GM12878 (cell line): Measurements from ENCODE around the gene LRRC56. TPM values are rescaled to one million over a fixed set of nuclear protein-coding genes. Genes with fewer than 3 reads are reported as not detected.

Experiments used
- ATAC-seq: fragments of 200-7000 bp; cut with Tn5 transposase; 3 replicates; pipeline ENCODE4 v1.9.1; 2020; ENCODE audit warnings: mild to moderate bottlenecking, moderate library complexity
- BruUV-seq: library from RNA; stranded (reverse); fragments of 400-500 nt; replicated peaks from 2 replicates; lab custom pipeline; 2021; lab: Mats Ljungman, UMichigan
- CTCF ChIA-PET: fragments of 300-600 bp; sonication (Branson Sonifier 250); formaldehyde crosslinking; extraction: SDS; loops from one replicate; lab custom pipeline; 2021; ENCODE audit warnings: inconsistent platforms; lab: Yijun Ruan, JAX
- POLR2A ChIA-PET: fragments of 350-600 bp; formaldehyde crosslinking; extraction: SDS; loops from one replicate; lab custom pipeline; 2021; ENCODE audit warnings: inconsistent platforms; lab: Charles Lee
- RAD21 ChIA-PET: fragments of 300-600 bp; sonication (Branson Sonifier 250); formaldehyde crosslinking; loops from one replicate; lab custom pipeline; 2023; ENCODE audit warnings: antibody characterized with exemption; ENCODE audit not compliant: unreplicated experiment; lab: Charles Lee
- SMC1A ChIA-PET: fragments of 300-600 bp; sonication (Branson Sonifier 250); formaldehyde crosslinking; loops from one replicate; lab custom pipeline; 2023; ENCODE audit not compliant: unreplicated experiment, uncharacterized antibody; lab: Charles Lee
- DNase-seq: peaks from one replicate; pipeline ENCODE4 v3.0.0-alpha.2; 2011; ENCODE audit warnings: low read depth, low spot score
- FAIRE-seq: peaks from 3 replicates; lab custom pipeline; 2011; peaks lifted over from hg19 to GRCh38; lab: Jason Lieb, UNC
- H2AFZ ChIP-seq: 2 replicates; pipeline ENCODE4 v1.6.0; 2011; ENCODE audit warnings: low read depth, low read length, control low read depth; ENCODE audit not compliant: control insufficient read depth
- H3K27ac ChIP-seq: 2 replicates; pipeline ENCODE4 v1.5.1; 2011; ENCODE audit warnings: control low read depth; ENCODE audit not compliant: control insufficient read depth, insufficient read depth
- H3K27me3 ChIP-seq, 2 experiments: replicated peaks in 1 of 2; 2 replicates each; pipeline versions ENCODE4 v1.6.0 to v1.6.1; 2011; ENCODE audit warnings: low read length in 1 of 2; ENCODE audit not compliant: control insufficient read depth in 2 of 2, insufficient read depth in 2 of 2
- H3K36me3 ChIP-seq, 2 experiments: 2 replicates each; pipeline ENCODE4 v1.5.1; 2011; ENCODE audit warnings: low read length in 1 of 2; ENCODE audit not compliant: control insufficient read depth in 2 of 2, insufficient read depth in 2 of 2
- H3K4me1 ChIP-seq: 2 replicates; pipeline ENCODE4 v1.6.1; 2011; ENCODE audit warnings: mild to moderate bottlenecking, low read length, moderate library complexity, mixed read lengths; ENCODE audit not compliant: control insufficient read depth, insufficient read depth
- H3K4me2 ChIP-seq: 2 replicates; pipeline ENCODE4 v1.6.0; 2011; ENCODE audit warnings: control low read depth; ENCODE audit not compliant: control insufficient read depth, insufficient read depth
- H3K4me3 ChIP-seq: fragments of 200-600 bp; sonication (generic); 2 replicates; pipeline ENCODE4 v1.5.1; 2016
- H3K79me2 ChIP-seq: 2 replicates; pipeline ENCODE4 v1.6.0; 2011; ENCODE audit warnings: low read length; ENCODE audit not compliant: control insufficient read depth, insufficient read depth
- H3K9ac ChIP-seq: 2 replicates; pipeline ENCODE4 v1.8.0; 2011; ENCODE audit warnings: low read length, control low read depth, mixed read lengths; ENCODE audit not compliant: control insufficient read depth, insufficient read depth
- H3K9me3 ChIP-seq: replicated peaks from 3 replicates; pipeline ENCODE4 v1.5.1; 2011; ENCODE audit warnings: mild to moderate bottlenecking, low read length; ENCODE audit not compliant: control insufficient read depth, insufficient read depth
- H4K20me1 ChIP-seq: 2 replicates; pipeline ENCODE4 v1.6.0; 2011; ENCODE audit not compliant: control insufficient read depth, insufficient read depth
- BCL3 ChIP-seq: IDR thresholded peaks from 2 replicates; pipeline ENCODE4 v1.6.1; 2011; ENCODE audit warnings: borderline replicate concordance, low read depth, mild to moderate bottlenecking, moderate library complexity, low read length; ENCODE audit not compliant: insufficient read depth, poor library complexity, severe bottlenecking
- CBFB ChIP-seq: IDR thresholded peaks from 2 replicates; pipeline ENCODE4 v1.6.1; 2016; ENCODE audit warnings: antibody characterized with exemption, low read depth
- CREM ChIP-seq: IDR thresholded peaks from 2 replicates; pipeline ENCODE4 v1.6.1; 2014; ENCODE audit warnings: antibody characterized with exemption, low read depth
- EGR1 ChIP-seq, 2 experiments: IDR thresholded peaks; 1 replicate in 1 of 2; 2 replicates in 1 of 2; pipeline ENCODE4 v1.6.1; 2011 to 2012; ENCODE audit warnings: low read depth in 2 of 2, low read length in 2 of 2, borderline replicate concordance in 1 of 2, mild to moderate bottlenecking in 1 of 2, moderate library complexity in 1 of 2
- ETV6 ChIP-seq, 2 experiments: fragments of 450-650 bp in 1 of 2; IDR thresholded peaks in 1 of 2; conservative IDR thresholded peaks in 1 of 2; 2 replicates each; pipeline ENCODE4 v1.6.1; 2014; ENCODE audit warnings: antibody characterized with exemption in 1 of 2, borderline replicate concordance in 1 of 2, low read depth in 1 of 2, mild to moderate bottlenecking in 1 of 2, moderate library complexity in 1 of 2
- GABPA ChIP-seq: IDR thresholded peaks from 2 replicates; pipeline ENCODE4 v1.6.1; 2014; ENCODE audit warnings: antibody characterized with exemption, low read depth, mild to moderate bottlenecking, inconsistent platforms
- HCFC1 ChIP-seq: fragments of 150-350 bp; IDR thresholded peaks from 2 replicates; pipeline ENCODE4 v1.6.1; 2014; ENCODE audit warnings: low read length
- JUNB ChIP-seq: IDR thresholded peaks from 2 replicates; pipeline ENCODE4 v1.6.1; 2016; ENCODE audit warnings: antibody characterized with exemption, mild to moderate bottlenecking
- KDM1A ChIP-seq: fragments of 200-600 bp; sonication (generic); IDR thresholded peaks from 2 replicates; pipeline ENCODE4 v1.6.1; 2016; ENCODE audit warnings: borderline replicate concordance
- MAX ChIP-seq: IDR thresholded peaks from 2 replicates; pipeline ENCODE4 v1.6.1; 2012; ENCODE audit warnings: low read depth, low read length, improper control_type of control experiment
- MTA2 ChIP-seq: fragments of 450-650 bp; IDR thresholded peaks from 2 replicates; pipeline ENCODE4 v1.6.1; 2016; ENCODE audit warnings: low read depth, mild to moderate bottlenecking, moderate library complexity
- NKRF ChIP-seq: fragments of 450-650 bp; conservative IDR thresholded peaks from 2 replicates; pipeline ENCODE4 v1.6.1; 2017; ENCODE audit warnings: mild to moderate bottlenecking, moderate library complexity
- NR2C2 ChIP-seq: IDR thresholded peaks from 2 replicates; pipeline ENCODE4 v1.6.1; 2011; ENCODE audit warnings: borderline replicate concordance, low read depth; ENCODE audit not compliant: control insufficient read depth, insufficient read length
- SMAD1 ChIP-seq: fragments of 450-650 bp; IDR thresholded peaks from 2 replicates; pipeline ENCODE4 v1.6.1; 2018; ENCODE audit warnings: mild to moderate bottlenecking, low read depth; ENCODE audit not compliant: partially characterized antibody
- SMC3 ChIP-seq: IDR thresholded peaks from 2 replicates; pipeline ENCODE4 v1.6.1; 2011; ENCODE audit warnings: low read length, improper control_type of control experiment, borderline replicate concordance
- TCF3 ChIP-seq: IDR thresholded peaks from 2 replicates; pipeline ENCODE4 v1.6.1; 2012; ENCODE audit warnings: low read depth, mild to moderate bottlenecking, low read length, borderline replicate concordance; ENCODE audit not compliant: insufficient read depth
- ZNF274 ChIP-seq: IDR thresholded peaks from one replicate; pipeline ENCODE4 v1.8.0; 2011; ENCODE audit not compliant: insufficient read length, insufficient read depth
- ZZZ3 ChIP-seq: IDR thresholded peaks from 2 replicates; pipeline ENCODE4 v1.6.1; 2011; ENCODE audit warnings: low read depth; ENCODE audit not compliant: control insufficient read depth, insufficient read length
- WGBS: methylation state at CpG from one replicate; pipeline ENCODE4 v1.1.6; 2016; ENCODE audit warnings: low lambda C conversion rate; ENCODE audit not compliant: insufficient replicate concordance, insufficient coverage; ENCODE audit errors: missing lambda C conversion rate; 5-methylcytosine and 5-hydroxymethylcytosine counted together
- in situ Hi-C: fragments of 300-500 bp; cut with MboI; formaldehyde crosslinking; loops from 9 replicates; pipeline ENCODE4 v1.14.3; 2018; ENCODE audit warnings: mixed read lengths
- intact Hi-C: fragments of 100-400 bp; cut with micrococcal nuclease; formaldehyde crosslinking; loops from one replicate; pipeline ENCODE4 v1.14.2; 2022; ENCODE audit not compliant: unreplicated experiment
- polyA plus RNA-seq, 11 experiments: library from polyadenylated mRNA; depleted of rRNA in 4 of 11; unstranded in 6 of 11; stranded (reverse) in 5 of 11; fragments of >200 nt; fragmentation: Nextera tagmentation in 4 of 11; fragmentation: Illumina TruSeq in 1 of 11; extraction: Ambion mirVana in 4 of 11; extraction: Trizol in 1 of 11; gene quantifications; 1 replicate in 1 of 11; 2 replicates in 10 of 11; pipeline versions ENCODE4 v1.2.1 to v1.2.3, GENCODE V29; 2011 to 2016; ENCODE audit warnings: inconsistent platforms in 2 of 11, missing spikeins in 2 of 11, low read depth in 1 of 11
- total RNA-seq, 4 experiments: library from RNA; depleted of rRNA in 3 of 4; stranded (reverse); fragments of >200 nt in 3 of 4; fragmentation: Illumina TruSeq in 1 of 4; extraction: Trizol in 1 of 4; gene quantifications; 2 replicates each; pipeline versions ENCODE4 v1.2.1 to v1.2.3, GENCODE V29; 2013 to 2021

The LRRC56 gene
- total and polyA plus RNA-seq, 10 of the 15 experiments (the other 5 are each of a cell fraction or from before 2014, with no cell fraction given) = 0.02 to 1.9 (median 0.75) TPM; not detected in 1

GRCh38 chr11:487571-488021 lies 49.7 kb upstream of the LRRC56 start:
- no peak overlapping the region for H2AFZ ChIP-seq
- POLR2A ChIA-PET = no interaction called here
- CTCF ChIA-PET = no interaction called here
- peaks cover 0 to 2% of the 10 kb centered on the region in 2 experiments; a peak in 2 of 4 replicates for H3K36me3 ChIP-seq
- H3K4me1 ChIP-seq = no peaks in the 10 kb centered on the region
- RAD21 ChIA-PET = no interaction called here
- SMC1A ChIA-PET = no interaction called here
- no peaks in the 10 kb centered on the region for H3K27me3 ChIP-seq
- H3K4me2 ChIP-seq = no peak overlapping the region
- H3K9ac ChIP-seq = no peak overlapping the region
- no peaks in the 10 kb centered on the region; the same call in 2 of the 3 replicates for H3K9me3 ChIP-seq
- no peaks in the 10 kb centered on the region for H4K20me1 ChIP-seq
- in situ Hi-C loops (no loop called here), intact Hi-C loops (no loop called here)
- H3K79me2 ChIP-seq = no peaks in the 10 kb centered on the region
- ATAC-seq (no peak), DNase-seq (no peak), FAIRE-seq (no peak)
- no TSS peak for BruUV-seq
- over 99% methylated on average over 16 of the region's 22 CpGs for WGBS
- H3K27ac ChIP-seq = no peak overlapping the region
- H3K4me3 ChIP-seq = no peak overlapping the region
- no peak for TF ChIP-seq GABPA
- no peak for TF ChIP-seq SMAD1
- TF ChIP-seq ZNF274 = no peak
- TF ChIP-seq KDM1A = no peak
- TF ChIP-seq BCL3 = no peak
- TF ChIP-seq SMC3 = no peak
- no peak for TF ChIP-seq NKRF
- no peak for TF ChIP-seq NR2C2
- no peak for TF ChIP-seq TCF3
- TF ChIP-seq CREM = no peak
- TF ChIP-seq JUNB = no peak
- no peak for TF ChIP-seq CBFB
- no peak for TF ChIP-seq EGR1 (IDR thresholded peaks at IDR 0.05; ENCODE audit: borderline replicate concordance in 1 of 2, low read depth in 2 of 2, low read length in 2 of 2)
- no peak for TF ChIP-seq MAX
- no peak for TF ChIP-seq ZZZ3
- TF ChIP-seq ETV6 (conservative IDR thresholded peaks at IDR 0.05 in 1 of 2, IDR thresholded peaks at IDR 0.05 in 1 of 2; ENCODE audit: borderline replicate concordance in 1 of 2, low read depth in 1 of 2) = no peak
- TF ChIP-seq HCFC1 = no peak
- no peak for TF ChIP-seq MTA2
